ENCODE results near the gene ARMC6. TPM values are rescaled to one million over a fixed set of nuclear protein-coding genes. Genes with fewer than 3 reads are reported as not detected.

The ARMC6 gene
- total and polyA plus RNA-seq, 2 donors (not counting 3 experiments of a cell fraction or from before 2014, with no cell fraction given) = 33.9 to 44.7 TPM

DNA sequence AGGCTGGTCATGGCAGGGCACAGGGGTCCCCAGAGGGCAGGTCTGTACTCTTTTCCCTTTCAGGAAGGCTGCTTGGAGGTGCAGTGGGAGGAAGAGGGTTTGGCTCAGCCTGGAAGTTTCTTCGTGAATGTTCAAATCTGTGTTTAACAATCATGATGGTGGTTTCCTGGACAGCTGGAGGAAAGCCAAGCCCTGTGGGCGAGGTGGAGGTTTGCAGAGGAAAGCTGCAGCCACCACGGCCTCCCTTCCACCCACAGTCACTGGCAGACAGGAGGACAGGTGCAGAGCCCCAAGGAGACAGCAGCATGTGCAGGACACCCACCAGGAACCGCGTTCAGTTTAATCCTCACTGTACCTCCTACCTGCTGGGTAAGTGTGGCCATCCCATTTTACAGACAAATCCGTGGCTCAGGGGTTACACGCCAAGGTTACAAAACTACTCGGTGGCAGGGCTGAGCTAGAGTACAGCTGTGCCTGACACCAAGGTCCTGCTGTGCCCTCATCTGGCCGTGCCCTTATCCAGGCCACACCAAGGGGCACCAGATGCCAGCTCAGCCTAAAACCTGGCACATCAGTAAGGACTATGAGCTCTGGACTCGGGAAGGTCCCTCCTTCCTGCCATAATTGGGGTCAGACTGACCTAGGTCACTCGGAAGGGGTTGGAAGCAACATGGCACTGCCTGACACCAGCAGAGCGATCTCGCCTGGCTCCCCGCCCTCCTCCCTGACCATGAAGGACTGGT, 34.2 kb upstream of the ARMC6 start:
- BruUV-seq (replicated peaks) = no TSS peak
- CTCF ChIA-PET = interaction anchor here (1.0 to 1.7 kb wide), 4 partner anchors 9 to 104 kb away, joined by 3 to 6 read pairs (median 4); no protein-coding TSS in a partner anchor

More for the DNA sequence above, 34.2 kb upstream of the ARMC6 start:
- peaks cover 13% of the 10 kb centered on the region for H3K4me1 ChIP-seq (ENCODE audit: control insufficient read depth, extremely low read depth, insufficient read depth, low read length)
- intact Hi-C loops (cut with micrococcal nuclease) = no loop called here
- H3K79me2 ChIP-seq (ENCODE audit: control insufficient read depth, insufficient read depth, low read length) = no peaks in the 10 kb centered on the region
- POLR2A ChIA-PET = no interaction called here
- FAIRE-seq (peak; percentile 83), DNase-seq (ENCODE audit: low read depth, low spot score) (peak; percentile 50)
- no peak overlapping the region for H3K4me3 ChIP-seq (replicated peaks in 1 of 3; ENCODE audit: insufficient read depth in 1 of 3, low read depth in 1 of 3, low read length in 3 of 3)
- no peak overlapping the region for H2AFZ ChIP-seq (ENCODE audit: low read depth, low read length)
- TF ChIP-seq EZH2 (IDR thresholded peaks at IDR 0.05; ENCODE audit: borderline replicate concordance, low read depth, low read length, severe bottlenecking) (no peak), POLR2A (IDR thresholded peaks at IDR 0.05; ENCODE audit: low read depth, low read length) (no peak)
- TF ChIP-seq, protein P1, sequence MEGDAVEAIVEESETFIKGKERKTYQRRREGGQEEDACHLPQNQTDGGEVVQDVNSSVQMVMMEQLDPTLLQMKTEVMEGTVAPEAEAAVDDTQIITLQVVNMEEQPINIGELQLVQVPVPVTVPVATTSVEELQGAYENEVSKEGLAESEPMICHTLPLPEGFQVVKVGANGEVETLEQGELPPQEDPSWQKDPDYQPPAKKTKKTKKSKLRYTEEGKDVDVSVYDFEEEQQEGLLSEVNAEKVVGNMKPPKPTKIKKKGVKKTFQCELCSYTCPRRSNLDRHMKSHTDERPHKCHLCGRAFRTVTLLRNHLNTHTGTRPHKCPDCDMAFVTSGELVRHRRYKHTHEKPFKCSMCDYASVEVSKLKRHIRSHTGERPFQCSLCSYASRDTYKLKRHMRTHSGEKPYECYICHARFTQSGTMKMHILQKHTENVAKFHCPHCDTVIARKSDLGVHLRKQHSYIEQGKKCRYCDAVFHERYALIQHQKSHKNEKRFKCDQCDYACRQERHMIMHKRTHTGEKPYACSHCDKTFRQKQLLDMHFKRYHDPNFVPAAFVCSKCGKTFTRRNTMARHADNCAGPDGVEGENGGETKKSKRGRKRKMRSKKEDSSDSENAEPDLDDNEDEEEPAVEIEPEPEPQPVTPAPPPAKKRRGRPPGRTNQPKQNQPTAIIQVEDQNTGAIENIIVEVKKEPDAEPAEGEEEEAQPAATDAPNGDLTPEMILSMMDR (IDR thresholded peaks at IDR 0.05; ENCODE audit: extremely low read depth in 1 of 2, insufficient read depth in 1 of 2, low read depth in 1 of 2, low read length in 2 of 2) = no peak
- H4K20me1 ChIP-seq (replicated peaks; ENCODE audit: control insufficient read depth, extremely low read depth, insufficient read depth, low read length) = no peaks in the 10 kb centered on the region
- no peaks in the 10 kb centered on the region for H3K27me3 ChIP-seq (ENCODE audit: control insufficient read depth in 2 of 2, insufficient read depth in 2 of 2, low read length in 2 of 2)
- dilution Hi-C loops (cut with MboI; ENCODE audit: extremely low pct_ligation_motif_present, low sequenced_read_pairs) = no loop called here
- H3K9ac ChIP-seq (replicated peaks; ENCODE audit: extremely low read depth, insufficient read depth, low read length) = no peak overlapping the region
- H3K36me3 ChIP-seq (ENCODE audit: control insufficient read depth in 2 of 2, extremely low read depth in 1 of 2, insufficient read depth in 2 of 2, low read length in 2 of 2) = peaks cover 18 to 20% of the 10 kb centered on the region in 2 experiments
- no peak overlapping the region for H3K4me2 ChIP-seq (ENCODE audit: insufficient read depth, low read length)
- no peaks in the 10 kb centered on the region for H3K9me3 ChIP-seq (replicated peaks; ENCODE audit: control insufficient read depth, insufficient read depth, low read length)
- no peak overlapping the region for H3K27ac ChIP-seq (ENCODE audit: insufficient read depth, low read depth, low read length)
- no peaks in the 10 kb centered on the region for H3K9me1 ChIP-seq (replicated peaks; ENCODE audit: control insufficient read depth, extremely low read depth, insufficient read depth, low read length)

All from endothelial cell of umbilical vein (primary cell).